Measurements from ENCODE around the gene ARL16.
A peak's percentile ranks its signal among the peaks of the same experiment; 100 is the strongest.

ARL16 gene

GRCh38 chr17:81667754-81668153, 15.8 kb downstream of the ARL16 start:
- DNase-seq (ENCODE audit: low read depth in 3 of 3): no peak

- peak; percentile 91 for DNase-seq (ENCODE audit: low read depth in 3 of 3)
Measured at GRCh38 chr17:81666342-81667191, 17.0 kb downstream of the ARL16 start, which contains the start of the genes CCDC137 and OXLD1. Gene CCDC137 (plus strand): TSS chr17:81666737. CDS start chr17:81666767, 30 bp downstream. Gene OXLD1 (minus strand): TSS chr17:81666605. CDS start chr17:81666577, 28 bp downstream.

GRCh38 chr17:81666092-81666341, 17.6 kb downstream of the ARL16 start:
- no peak for DNase-seq (ENCODE audit: low read depth in 3 of 3)

- DNase-seq (ENCODE audit: low read depth in 3 of 3): peak in 2 of 3 donors; percentile 52 to 70
Measured at GRCh38 chr17:81665205-81666091, 18.1 kb downstream of the ARL16 start.

GRCh38 chr17:81664051-81664470, 19.5 kb downstream of the ARL16 start:
- DNase-seq (ENCODE audit: low read depth in 3 of 3): no peak

GRCh38 chr17:81662002-81662401, 21.6 kb downstream of the ARL16 start:
- no peak for DNase-seq (ENCODE audit: low read depth in 3 of 3)

GRCh38 chr17:81660441-81660840, 23.2 kb downstream of the ARL16 start:
- DNase-seq (ENCODE audit: low read depth in 3 of 3): no peak

GRCh38 chr17:81659038-81659437, 24.6 kb downstream of the ARL16 start:
- DNase-seq (ENCODE audit: low read depth in 3 of 3): no peak

- DNase-seq (ENCODE audit: low read depth in 3 of 3): no peak
Measured at GRCh38 chr17:81656835-81657234, 26.8 kb downstream of the ARL16 start.

GRCh38 chr17:81656118-81656743, 27.4 kb downstream of the ARL16 start, which contains the start of gene PDE6G:
Gene PDE6G (minus strand): TSS chr17:81656542. CDS start chr17:81653305, 3,237 bp downstream.
- no peak for DNase-seq (ENCODE audit: low read depth in 3 of 3)

GRCh38 chr17:81655378-81656117, 28.0 kb downstream of the ARL16 start:
- DNase-seq (ENCODE audit: low read depth in 3 of 3): no peak

- DNase-seq (ENCODE audit: low read depth in 3 of 3): no peak
Measured at GRCh38 chr17:81652906-81653771, 30.5 kb downstream of the ARL16 start.

- DNase-seq (ENCODE audit: low read depth in 3 of 3): no peak
Measured at GRCh38 chr17:81651692-81652091, 31.9 kb downstream of the ARL16 start.

GRCh38 chr17:81650951-81651350, 32.6 kb downstream of the ARL16 start:
- DNase-seq (ENCODE audit: low read depth in 3 of 3): no peak

- DNase-seq (ENCODE audit: low read depth in 3 of 3): no peak
Measured at GRCh38 chr17:81648707-81649085, 34.9 kb downstream of the ARL16 start.

- no peak for DNase-seq (ENCODE audit: low read depth in 3 of 3)
Measured at GRCh38 chr17:81648013-81648706, 35.4 kb downstream of the ARL16 start.

- no peak for DNase-seq (ENCODE audit: low read depth in 3 of 3)
Measured at GRCh38 chr17:81647640-81648012, 36.0 kb downstream of the ARL16 start.

- no peak for DNase-seq (ENCODE audit: low read depth in 3 of 3)
Measured at GRCh38 chr17:81646869-81647600, 36.6 kb downstream of the ARL16 start.

Data from stimulated activated CD4-positive, alpha-beta T cell treated with anti-CD3 and anti-CD28 coated beads, TNF-alpha, amount 100 ng/mL, for 48 hours (primary cell).